Stimulated activated CD4-positive, alpha-beta T cell treated with anti-CD3 and anti-CD28 coated beads, Interleukin-15, amount 100 ng/mL, for 24 hours (primary cell): Measurements from ENCODE around the gene BOLA1.
A peak's percentile ranks its signal among the peaks of the same experiment; 100 is the strongest.
"Not testable (repeated sequence)": the region's sequence is repeated elsewhere in the genome, so short reads cannot be mapped to it uniquely, and the experiment has no call there.

Experiments
- DNase-seq: peaks from one replicate; pipeline ENCODE4 v3.0.0-alpha.2; 2020

BOLA1 gene, protein sequence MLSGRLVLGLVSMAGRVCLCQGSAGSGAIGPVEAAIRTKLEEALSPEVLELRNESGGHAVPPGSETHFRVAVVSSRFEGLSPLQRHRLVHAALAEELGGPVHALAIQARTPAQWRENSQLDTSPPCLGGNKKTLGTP

GRCh38 chr1:149899460-149900284 lies at the start of gene BOLA1:
Gene BOLA1, plus strand, starts transcription at chr1:149899568. Its CDS starts 492 bp downstream, at chr1:149900060.
- DNase-seq: peak; percentile 88

DNA sequence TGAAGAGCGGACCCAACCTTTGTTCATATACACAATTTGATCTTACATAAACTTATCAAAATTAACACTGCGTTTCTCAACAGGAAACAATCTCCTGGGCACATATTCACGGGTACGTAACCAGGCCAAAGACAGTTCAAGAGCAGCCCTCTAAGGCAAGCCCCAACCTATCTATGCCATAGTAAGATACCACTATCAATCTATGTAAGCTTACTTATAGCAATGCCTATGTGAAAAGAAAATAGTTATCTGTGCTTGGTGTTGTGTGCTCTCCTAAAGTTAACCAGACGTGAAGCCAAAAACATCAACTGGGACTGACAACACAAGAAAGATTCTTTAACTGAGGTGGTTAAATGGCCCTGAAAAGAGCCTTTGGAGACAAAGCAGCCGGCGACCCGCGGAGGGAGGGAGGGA lies 49.4 kb upstream of the BOLA1 start:
- peak; percentile 18 for DNase-seq

- DNase-seq: not testable (repeated sequence)
Observed at GRCh38 chr1:149850732-149851345, 48.5 kb upstream of the BOLA1 start.

GRCh38 chr1:149851585-149852213 lies 47.7 kb upstream of the BOLA1 start:
- DNase-seq: not testable (repeated sequence)

DNA sequence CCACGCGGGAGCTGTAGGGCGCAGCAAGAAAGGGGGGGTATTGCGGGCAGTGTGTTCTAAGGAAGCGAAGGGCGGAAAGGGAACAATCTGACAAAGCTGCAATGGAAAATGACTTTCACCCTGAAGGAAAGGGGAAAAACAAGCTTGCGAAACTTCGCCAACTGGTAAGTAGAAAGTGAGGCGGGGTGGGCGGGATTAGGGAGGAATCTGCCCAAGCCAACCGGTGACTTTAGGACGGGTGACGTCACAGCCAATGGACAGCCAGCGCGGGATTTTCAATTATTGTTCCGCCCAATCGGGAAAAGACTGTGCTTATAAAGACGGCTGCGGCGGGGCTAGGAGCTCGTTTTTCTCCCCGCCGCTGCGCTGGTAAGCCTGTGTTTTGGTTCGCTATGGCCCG lies 47.1 kb upstream of the BOLA1 start:
- DNase-seq: not testable (repeated sequence)

DNA sequence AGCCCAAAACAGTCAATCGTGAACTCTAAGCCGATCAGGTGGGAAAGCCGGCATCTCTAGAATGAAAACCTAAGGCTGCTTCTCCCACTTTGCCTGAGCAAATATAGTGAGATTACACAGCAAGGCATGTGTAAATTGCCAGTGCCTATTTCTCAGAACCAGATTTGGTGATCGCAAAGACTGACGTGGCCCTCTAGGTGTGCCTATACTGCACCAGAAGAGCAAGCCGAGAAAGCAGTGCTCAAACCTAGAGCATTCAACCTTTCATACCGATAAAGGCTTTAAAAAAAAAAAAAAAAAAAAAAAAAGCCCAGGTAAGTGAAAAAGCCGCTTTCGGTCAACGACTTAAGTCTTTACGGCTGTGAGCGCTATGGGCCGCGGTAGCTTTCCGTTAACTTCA lies 39.1 kb upstream of the BOLA1 start:
- not testable (repeated sequence) for DNase-seq

- DNase-seq: not testable (repeated sequence)
Observed at GRCh38 chr1:149860684-149861496, 38.5 kb upstream of the BOLA1 start.

DNA sequence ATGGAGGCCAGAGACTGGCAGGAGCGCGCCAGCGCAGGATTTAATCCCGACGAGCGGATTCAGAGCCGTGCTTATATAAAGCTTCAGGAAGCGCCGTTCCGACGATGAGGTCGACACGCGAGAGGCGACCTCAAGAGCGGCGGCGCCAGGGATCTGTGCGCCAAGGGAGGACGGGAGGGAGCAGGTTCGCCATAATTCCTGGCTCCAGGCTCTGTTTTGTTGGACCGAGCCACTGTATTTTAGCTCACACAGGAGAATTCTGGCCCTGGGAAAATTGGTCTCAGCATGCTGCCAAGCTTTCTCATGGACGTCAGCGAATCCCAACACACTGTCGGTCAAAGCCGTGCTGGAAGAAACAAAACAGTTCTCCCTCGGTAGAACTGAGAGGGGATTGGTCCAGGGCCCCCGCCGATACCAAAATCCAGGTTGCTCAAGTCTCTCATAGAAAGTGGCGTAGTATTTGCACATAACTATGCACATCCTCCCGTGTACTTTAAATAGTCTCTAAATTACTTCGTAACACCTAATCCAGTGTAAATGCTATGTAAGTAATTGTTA lies 37.8 kb upstream of the BOLA1 start:
- not testable (repeated sequence) for DNase-seq

DNA sequence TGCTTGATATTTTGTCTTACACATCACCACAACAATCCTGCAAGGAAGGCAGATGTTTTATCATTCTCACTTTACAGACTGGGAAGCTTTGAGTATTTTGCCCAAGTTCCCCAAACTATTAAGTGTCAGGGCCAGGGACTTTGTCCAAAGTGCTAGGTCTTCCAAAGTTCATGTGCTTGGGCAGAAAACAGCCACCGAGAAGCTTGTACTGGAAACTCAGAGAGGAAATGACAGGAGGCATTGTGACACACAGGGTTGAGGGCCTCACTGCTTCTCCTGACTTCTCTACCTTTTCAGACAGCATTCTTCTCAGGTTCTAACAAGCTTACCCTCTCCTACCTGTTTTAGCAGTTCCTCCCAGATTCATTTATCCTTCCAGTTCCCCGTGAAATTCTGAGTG lies 32.5 kb upstream of the BOLA1 start:
- DNase-seq: not testable (repeated sequence)

- not testable (repeated sequence) for DNase-seq
Observed at GRCh38 chr1:149873060-149873459, 26.3 kb upstream of the BOLA1 start.

- DNase-seq: no peak
Observed at GRCh38 chr1:149877211-149877946, 22.0 kb upstream of the BOLA1 start.

DNA sequence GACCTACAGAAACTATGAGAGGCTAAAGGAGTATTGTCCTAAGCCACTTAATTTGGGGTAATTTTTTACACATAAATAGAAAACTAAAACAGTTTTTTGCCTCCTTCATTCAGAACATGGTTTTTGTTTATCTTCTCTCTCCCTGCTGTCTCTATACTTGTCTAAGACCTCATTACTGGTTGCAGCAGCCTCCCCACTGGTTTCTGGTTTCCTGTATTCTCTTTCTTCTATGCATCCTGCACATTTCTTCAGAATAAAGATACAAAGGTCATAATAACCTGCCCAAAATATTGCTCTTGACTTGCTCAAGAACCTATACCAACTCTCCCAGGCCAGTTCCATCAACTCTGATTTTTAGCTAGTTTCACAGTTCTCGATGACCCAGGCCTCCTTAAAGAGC lies 19.8 kb upstream of the BOLA1 start:
- DNase-seq: no peak

DNA sequence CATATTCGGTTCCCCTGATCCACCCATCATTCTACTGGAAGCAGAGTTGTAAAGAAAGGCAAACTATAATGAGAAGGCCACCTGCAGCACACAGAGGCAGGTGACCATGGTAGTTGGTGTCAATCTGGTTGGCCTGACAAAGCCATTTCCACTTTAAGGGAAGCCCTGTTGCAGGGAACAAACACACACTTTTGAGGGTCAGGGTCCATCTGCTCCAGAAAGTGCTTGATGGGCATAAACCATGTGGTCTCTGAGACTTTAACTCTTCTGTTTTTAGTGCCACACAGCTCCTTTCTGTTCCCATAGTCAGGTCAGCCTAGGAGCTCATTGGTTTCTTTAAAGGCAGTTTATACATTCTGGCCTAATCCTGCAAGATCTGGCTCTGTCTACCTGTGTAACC lies 17.5 kb upstream of the BOLA1 start:
- no peak for DNase-seq

GRCh38 chr1:149883598-149884247 lies 15.6 kb upstream of the BOLA1 start:
- DNase-seq: no peak

- DNase-seq: peak; percentile 52
Observed at GRCh38 chr1:149884433-149885338, 14.7 kb upstream of the BOLA1 start.

- peak; percentile 85 for DNase-seq
Observed at GRCh38 chr1:149885339-149886120, 13.8 kb upstream of the BOLA1 start.

- not testable (repeated sequence) for DNase-seq
Observed at GRCh38 chr1:149886121-149886395, 13.3 kb upstream of the BOLA1 start.

DNA sequence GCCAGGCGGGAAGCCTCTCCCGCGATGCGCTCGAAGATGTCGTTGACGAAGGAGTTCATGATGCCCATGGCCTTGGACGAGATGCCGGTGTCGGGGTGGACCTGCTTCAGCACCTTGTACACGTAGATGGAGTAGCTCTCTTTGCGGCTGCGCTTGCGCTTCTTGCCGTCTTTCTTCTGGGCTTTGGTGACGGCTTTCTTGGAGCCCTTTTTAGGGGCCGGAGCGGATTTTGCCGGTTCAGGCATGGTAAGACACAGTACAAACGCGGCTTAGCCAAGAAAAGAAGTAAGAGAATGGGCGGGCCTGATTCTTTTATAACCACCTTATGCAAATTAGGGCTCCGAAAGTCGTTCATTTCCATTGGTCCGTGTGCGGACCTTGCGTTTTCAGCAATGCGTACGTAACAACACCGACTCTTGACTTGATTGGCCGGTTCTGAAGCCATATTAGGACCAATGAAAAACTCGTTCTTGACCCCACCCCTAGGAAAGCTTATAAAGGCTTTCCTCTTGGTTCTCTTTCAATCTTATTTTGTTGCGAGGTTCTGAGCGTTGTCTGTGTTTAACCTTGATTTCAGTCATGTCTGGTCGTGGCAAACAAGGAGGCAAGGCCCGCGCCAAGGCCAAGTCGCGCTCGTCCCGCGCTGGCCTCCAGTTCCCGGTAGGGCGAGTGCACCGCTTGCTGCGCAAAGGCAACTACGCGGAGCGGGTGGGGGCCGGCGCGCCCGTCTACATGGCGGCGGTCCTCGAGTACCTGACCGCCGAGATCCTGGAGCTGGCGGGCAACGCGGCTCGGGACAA lies 12.8 kb upstream of the BOLA1 start:
- peak; percentile 82 for DNase-seq

DNA sequence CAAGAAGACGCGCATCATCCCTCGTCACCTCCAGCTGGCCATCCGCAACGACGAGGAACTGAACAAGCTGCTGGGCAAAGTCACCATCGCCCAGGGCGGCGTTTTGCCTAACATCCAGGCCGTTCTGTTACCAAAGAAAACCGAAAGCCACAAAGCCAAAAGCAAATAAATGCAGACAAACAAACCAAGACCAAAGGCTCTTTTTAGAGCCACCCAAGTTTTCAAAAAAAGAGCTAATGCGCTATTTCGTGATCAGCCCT lies 12.2 kb upstream of the BOLA1 start:
- not testable (repeated sequence) for DNase-seq
